NCI-H2227 treated with DMSO at 0.1 percent for 48 hours (cell line): ENCODE measurements around the gene RNASE11.
"Not testable (repeated sequence)": the region's sequence is repeated elsewhere in the genome, so short reads cannot be mapped to it uniquely, and the experiment has no call there.

Experiments
- DNase-seq: peaks from one replicate; lab custom pipeline; 2025; lab: John Stamatoyannopoulos, UW

Gene RNASE11

DNA sequence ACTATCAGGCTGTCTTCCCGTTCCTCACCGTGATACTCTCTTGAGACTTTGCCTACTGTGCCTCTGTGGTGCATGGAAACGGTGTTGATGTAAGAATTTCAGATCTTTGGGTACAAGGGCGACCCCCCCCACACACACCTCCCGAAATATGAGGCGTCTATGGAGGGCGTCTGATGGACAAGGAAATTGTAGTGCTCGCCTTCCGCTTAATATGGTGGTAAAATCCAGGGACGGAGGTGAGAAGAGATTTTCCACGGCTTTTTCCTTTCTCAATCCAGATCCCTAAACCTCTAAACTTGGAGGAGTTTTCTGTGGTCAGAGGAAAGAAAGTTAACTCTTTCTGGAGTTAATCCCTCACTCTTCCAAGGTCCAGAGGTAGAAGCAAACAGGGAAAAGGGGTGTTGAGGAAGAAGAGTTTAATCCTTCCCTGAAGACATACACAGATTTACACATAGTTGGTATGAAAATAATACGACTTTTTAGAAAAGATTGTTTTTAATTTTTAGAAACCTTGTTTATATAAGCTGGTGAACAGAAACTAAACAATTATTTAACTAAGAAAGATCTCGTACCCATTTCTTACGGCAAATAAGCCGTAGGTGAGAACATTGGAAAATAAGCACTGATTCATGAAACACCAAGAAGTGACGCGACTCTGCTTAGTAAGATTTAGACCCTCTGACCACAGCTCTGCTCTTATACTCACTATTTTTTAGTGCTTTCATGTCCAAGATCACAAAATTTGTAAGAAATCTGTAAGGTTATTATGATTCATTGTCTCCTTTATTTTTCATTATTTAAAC, 26.4 kb upstream of the RNASE11 start:
- peak; percentile 69 for DNase-seq

- DNase-seq: peak; percentile 98
These were observed 25.6 kb upstream of the RNASE11 start for GRCh38 chr14:20613094-20614037.

GRCh38 chr14:20612403-20612802, 24.6 kb upstream of the RNASE11 start:
- no peak for DNase-seq

DNA sequence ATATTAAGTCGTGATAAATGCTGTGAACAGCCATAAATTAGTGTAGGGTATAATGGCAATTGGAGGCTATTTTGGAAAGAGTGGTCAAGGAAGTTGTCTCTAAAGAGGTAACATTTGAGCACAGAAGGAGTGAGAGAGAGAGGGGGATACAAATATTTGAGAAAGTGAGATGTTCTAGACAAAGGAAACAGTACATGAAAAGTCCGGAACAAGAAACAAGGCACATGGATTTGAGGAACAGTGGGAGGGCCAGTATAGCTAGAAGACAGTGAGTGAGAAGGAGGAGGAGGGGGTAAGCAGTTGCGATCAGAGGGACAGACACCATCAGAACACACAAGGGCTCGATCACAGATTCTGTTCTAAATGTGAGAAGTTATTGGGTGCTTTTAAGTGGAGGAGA, 23.5 kb upstream of the RNASE11 start:
- no peak for DNase-seq

DNA sequence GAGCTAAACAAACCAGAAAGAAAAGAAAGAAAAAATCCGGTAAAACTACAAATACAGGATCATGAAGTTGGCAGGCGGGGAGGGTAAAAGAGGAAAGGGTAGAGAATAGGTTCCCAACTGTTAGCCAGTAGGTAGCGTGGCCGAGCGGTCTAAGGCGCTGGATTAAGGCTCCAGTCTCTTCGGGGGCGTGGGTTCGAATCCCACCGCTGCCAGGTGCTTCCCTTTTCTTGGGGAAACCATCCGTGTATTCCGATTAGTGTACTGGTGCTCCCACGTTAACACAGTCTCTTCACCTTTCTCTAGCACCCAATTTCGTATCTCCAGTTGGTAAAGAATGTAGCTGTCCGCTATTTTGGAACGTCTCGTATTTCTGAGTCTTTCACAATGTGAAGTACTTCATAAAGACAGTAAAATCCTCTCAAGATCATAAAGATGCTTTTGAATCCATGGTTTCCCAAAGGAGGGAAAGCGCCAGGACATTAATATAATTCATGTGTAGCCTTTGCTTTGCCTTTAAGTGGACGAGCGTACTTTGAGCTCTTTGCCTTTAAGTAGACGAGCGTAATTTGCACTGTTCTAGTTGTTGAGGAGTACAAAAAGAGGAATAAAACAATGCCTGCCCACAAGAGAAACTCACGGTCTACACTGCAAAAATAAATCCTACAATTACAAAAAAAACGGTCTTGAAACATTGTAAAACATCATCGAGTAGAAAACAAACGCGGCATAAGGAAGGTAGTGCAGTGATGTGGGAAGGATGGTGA, 22.4 kb upstream of the RNASE11 start:
- peak; percentile 82 for DNase-seq

DNA sequence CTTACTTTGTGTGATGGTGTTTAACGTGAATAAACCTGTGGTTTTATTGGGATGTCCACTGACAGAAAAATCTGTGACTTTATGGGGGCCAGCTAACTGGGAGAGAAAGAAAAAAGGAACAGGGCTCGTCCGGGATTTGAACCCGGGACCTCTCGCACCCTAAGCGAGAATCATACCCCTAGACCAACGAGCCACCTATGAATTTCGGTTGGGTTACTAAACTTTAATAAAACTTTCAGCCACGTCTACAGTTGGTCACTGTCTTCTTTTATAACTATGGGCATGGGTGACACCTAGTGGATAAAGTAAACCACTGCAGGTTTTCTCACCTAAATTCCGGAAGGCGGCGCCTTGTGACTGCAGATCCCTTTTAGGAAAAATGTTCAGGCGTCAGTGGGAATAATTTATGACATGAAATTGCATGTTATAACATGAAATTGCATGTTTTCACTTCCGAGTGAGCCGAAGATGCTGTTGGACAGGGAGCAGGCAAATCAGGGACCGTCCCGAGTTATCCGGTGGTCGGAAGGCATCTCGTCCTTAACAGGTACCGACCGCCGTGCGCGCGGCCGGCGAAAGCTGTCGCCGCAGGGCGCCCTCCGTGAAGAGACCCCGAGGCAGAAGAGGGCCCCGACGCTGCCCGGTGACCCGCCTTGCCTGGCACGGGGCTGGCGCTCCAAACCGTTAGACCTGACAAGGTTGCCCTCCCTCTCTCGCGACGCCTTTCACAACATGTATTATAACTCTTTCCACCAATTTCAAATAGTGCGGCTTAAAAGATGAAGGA, 21.6 kb upstream of the RNASE11 start:
- DNase-seq: peak; percentile 87

DNA sequence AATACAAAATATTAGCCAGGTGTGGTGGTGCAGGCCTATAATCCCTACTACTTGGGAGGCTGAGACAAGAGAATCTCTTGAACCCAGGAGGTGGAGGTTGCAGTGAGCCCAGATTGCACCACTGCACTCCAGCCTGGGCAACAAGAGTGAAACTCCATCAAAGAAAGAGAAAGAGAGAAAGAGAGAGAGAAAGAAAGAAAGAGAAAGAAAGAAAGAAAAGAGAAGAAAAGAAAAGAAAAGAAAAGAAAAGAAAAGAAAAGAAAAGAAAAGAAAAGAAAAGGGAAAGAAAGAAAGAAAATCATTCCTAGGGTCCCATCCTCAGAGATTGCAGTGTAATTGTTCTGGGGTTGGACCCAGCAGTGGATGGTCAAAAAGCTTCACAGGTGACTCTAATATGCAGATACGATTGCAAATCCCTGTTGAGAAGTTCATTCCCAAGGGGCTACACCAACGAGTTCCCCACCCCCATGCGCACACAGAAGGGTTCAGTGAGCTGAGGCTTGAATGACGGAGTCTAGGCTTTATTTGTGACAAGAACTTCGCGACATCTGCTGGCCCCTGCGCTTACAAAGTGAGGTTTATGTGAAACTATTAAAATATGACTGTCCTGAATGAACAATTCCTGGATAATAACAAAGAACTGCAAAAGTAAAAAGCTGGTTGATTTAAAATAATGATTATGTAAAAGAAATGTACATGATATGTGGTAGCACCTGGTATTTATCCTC, 20.7 kb upstream of the RNASE11 start:
- DNase-seq: no peak

DNA sequence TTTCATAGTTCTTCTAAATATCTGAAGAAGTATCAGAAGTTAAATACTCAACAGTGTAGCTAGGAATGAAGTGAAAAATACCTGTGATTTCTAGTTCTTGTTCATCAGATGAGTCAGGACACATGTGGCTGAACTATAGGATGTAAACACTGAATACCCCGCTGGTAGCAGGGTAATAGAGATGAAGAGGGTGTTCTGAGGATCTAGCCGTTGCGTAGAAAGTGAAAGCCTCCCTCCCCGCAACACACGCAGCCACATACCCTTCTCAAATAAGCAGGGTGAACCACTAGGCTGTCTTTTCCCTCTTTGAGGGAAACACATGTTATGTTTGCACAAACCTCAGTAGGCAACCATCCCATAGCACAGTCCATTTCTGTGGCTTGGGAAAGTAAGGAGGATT, 19.8 kb upstream of the RNASE11 start:
- DNase-seq: no peak

GRCh38 chr14:20606902-20607242, 19.1 kb upstream of the RNASE11 start:
- no peak for DNase-seq

DNA sequence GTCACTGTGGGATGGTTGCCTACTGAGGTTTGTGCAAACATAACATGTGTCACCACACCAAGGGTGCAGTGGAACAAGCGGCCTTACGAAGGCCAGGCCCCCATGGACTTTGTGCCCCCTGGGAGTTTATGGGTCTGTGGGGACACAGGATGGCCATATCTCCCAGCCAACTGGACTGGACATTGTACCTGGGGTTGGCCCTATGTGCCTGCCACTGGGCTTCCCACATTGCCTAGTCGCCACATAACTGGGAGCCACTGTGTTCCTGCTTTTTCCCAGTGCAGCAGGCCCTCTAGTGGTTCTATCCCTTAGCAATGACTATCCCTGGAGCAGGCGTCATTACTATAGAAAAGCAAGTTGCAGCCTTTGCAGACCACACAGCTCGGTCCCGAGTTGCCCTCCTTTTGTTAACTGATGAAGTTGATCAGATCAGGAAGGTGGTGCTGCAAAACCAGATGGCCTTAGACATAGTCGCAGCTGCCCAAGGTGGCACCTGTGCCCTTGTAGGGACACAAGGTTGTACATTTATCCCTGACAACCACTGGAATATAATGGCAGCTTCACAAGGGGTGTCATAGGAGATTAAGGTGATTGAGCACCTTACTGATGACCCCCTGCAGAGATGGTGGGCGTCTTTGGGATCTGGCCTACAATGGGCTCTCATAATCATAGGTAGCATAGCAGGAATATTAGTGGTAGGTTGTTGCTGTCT, 18.5 kb upstream of the RNASE11 start:
- DNase-seq: no peak

- no peak for DNase-seq
These were observed 16.3 kb upstream of the RNASE11 start for GRCh38 chr14:20603813-20604690.

DNA sequence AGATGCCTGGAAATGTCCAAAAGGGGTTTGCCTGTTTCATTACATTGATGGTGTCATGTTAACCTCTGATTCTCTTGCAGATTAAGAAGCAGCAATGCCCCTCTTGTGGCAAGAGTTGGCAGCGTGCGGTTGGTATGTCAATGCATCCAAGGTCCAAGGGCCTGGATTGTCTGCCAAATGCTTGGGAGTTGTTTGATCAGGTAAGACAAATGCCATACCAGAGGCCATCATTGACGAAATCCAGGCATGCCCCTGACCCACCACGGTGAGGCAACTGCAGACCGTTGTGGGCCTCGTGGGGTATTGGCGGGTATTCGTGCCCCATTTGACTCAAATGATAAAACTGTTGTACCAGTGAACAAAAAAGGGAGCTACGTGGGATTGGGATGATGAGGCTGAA, 14.8 kb upstream of the RNASE11 start:
- no peak for DNase-seq

DNA sequence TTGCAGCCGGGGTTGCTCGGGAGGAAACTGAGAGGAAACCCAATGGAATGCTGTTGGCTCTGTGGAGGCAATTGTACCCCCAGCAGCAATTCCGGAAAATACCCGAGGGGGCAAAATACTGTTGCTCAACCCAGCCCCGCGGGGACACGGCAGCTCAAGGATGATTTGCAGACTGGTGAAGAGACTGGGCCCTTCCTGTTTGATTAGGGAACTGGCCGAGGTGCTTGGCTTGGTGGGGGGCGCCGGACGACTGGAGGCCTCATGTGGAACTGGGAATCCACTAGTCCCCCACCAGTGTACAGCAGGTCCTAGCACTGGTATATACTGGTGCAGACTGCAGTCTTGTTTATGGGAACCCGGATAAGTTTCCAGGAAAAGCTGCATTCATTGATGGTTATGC, 13.7 kb upstream of the RNASE11 start:
- DNase-seq: no peak

GRCh38 chr14:20597108-20597507, 9.3 kb upstream of the RNASE11 start:
- DNase-seq: no peak

DNA sequence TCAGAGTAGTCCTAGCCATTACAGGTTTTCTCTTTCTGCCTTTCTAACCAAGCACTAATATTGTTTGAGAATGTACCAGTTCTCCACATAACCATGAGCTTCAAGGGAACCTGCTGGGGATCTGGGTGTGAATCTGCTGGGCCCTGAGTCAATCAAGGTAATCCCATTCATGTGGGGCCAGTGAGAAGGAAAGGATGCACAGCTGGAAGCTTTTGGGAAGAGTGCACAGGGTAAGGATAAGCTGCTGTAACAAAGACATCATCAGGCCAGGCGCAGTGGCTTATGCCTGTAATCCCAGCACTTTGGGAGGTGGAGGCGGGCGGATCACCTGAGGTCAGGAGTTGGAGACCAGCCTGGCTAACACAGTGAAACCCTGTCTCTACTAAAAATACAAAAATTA, 7.9 kb upstream of the RNASE11 start:
- not testable (repeated sequence) for DNase-seq

- DNase-seq: no peak
These were observed 4.8 kb upstream of the RNASE11 start for GRCh38 chr14:20592574-20592973.

DNA sequence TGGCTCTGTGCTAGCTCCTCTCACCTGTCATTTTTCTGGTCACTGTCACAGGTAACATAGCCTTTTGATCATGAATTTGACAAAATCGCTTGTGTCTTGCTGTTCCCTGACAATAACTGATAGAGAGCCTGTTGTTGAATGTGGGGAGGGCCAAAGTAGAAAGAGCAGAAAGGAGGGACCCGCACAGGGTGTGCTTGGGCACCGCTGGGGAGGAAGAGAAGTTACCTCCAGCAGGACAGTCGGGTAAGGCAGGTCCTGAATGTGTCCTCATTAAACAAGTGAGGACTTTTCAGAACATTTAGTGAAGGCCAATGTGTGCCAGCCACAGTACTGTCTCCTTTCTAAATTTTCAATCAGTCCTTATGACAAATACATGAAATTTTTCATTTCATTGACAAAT, 3.4 kb upstream of the RNASE11 start, which contains the start of gene RNASE12:
Gene RNASE12, minus strand, starts transcription at position 142 of the 400 bp plus-strand sequence. CDS start 653 bp downstream, outside the sequence.
- DNase-seq: no peak

DNA sequence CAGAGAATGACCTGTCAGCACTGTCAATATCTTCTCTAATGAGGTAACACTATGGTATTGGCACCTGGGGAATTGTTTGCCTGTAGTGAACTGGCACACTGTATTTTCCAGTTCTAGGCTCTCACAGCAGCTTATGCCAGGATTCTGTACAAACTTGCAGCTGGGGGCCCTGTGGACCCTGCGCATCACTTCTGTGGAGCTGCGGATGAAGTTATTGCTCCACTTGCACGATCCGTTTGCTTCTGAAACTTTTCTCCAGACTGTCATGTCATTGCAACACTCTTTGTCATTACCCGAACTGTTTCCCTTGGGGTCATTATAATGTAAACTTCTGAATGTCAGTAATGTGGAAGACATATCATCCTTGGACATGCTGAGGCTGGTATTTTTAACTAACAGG, 3.9 kb downstream of the RNASE11 start:
- DNase-seq: no peak

DNA sequence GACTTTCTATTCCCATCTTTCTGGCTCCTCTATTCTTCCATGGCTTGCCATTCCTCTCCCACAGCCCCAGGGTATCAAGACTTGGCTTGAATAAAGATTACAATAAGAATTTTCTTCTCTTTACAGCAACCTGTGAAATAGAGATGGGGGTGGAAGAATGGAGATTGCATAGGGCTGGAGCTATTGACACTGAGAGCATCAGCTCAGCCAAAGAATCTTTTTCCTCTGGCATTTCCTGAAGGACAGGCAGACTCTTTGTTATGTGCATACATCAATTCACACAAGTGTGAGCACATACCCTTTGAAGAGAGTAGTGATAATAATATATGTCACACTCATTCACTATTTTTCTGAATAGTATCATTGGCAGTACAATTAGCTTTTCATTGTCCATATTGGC, 4.7 kb downstream of the RNASE11 start:
- no peak for DNase-seq
